Fibroblast of lung (primary cell): Measurements from ENCODE around the gene RBMS1.

Experiments used
- CTCF ChIP-seq, 2 donors: IDR thresholded peaks in 1 of 2; conservative IDR thresholded peaks in 1 of 2; 1 replicate in 1 of 2; 2 replicates in 1 of 2; pipeline ENCODE4 v1.5.1; 2011 to 2012; ENCODE audit warnings: low read length in 2 of 2, control low read depth in 1 of 2, inconsistent platforms in 1 of 2, low read depth in 1 of 2, mild to moderate bottlenecking in 1 of 2
- EZH2 ChIP-seq: IDR thresholded peaks from 2 replicates; pipeline ENCODE4 v1.5.1; 2012; ENCODE audit warnings: low read length, control low read depth, mild to moderate bottlenecking; ENCODE audit errors: missing control alignments

DNA sequence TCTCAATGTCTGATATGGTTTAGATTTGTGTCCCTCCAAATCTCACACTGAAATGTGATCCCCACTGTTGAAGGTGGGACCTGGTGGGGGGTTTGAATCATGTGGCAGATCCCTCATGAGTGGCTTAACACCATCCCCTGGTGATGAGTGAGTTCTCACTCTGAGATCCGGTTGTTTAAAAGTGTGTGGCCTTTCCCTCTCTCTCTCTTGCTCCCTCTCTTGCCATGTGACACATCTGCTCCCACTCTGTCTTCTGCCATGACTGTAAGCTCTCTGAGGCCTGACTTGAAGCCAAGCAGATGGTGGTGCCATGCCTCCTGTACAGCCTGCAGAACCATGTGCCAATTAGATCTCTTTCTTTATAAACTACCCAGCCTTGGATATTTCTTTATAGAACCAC lies 108.8 kb downstream of the RBMS1 start:
- TF ChIP-seq EZH2 = no peak
- TF ChIP-seq CTCF (conservative IDR thresholded peaks at IDR 0.05 in 1 of 2, IDR thresholded peaks at IDR 0.05 in 1 of 2; ENCODE audit: low read depth in 1 of 2, low read length in 2 of 2) = no peak
